HCT116 (cell line): ENCODE results near the gene ALCAM.
"Not testable (repeated sequence)": the region's sequence is repeated elsewhere in the genome, so short reads cannot be mapped to it uniquely, and the experiment has no call there.

ENCODE experiments used
- ATF3 ChIP-seq: IDR thresholded peaks from 2 replicates; pipeline ENCODE4 v1.6.1; 2012
- CTCF ChIP-seq, 3 experiments: fragments of 200-600 bp in 1 of 3; sonication (generic) in 1 of 3; IDR thresholded peaks in 2 of 3; conservative IDR thresholded peaks in 1 of 3; 2 replicates each; pipeline ENCODE4 v1.5.1; 2012 to 2017; ENCODE audit warnings: low read depth in 2 of 3, low read length in 2 of 3, antibody characterized with exemption in 1 of 3, borderline replicate concordance in 1 of 3, control low read depth in 1 of 3, mild to moderate bottlenecking in 1 of 3, mixed read lengths in 1 of 3, mixed run types in 1 of 3, moderate library complexity in 1 of 3; ENCODE audit not compliant: insufficient read depth in 1 of 3
- ELF1 ChIP-seq: IDR thresholded peaks from 2 replicates; pipeline ENCODE4 v1.6.1; 2012; ENCODE audit warnings: low read depth, borderline replicate concordance
- EZH2 ChIP-seq: fragments of 200-600 bp; sonication (generic); IDR thresholded peaks from 2 replicates; pipeline ENCODE4 v1.6.1; 2017; ENCODE audit warnings: antibody characterized with exemption, mixed run types
- POLR2A ChIP-seq: IDR thresholded peaks from 2 replicates; pipeline ENCODE4 v1.7.0; 2011; ENCODE audit warnings: borderline replicate concordance; ENCODE audit not compliant: insufficient read depth, insufficient read length; ENCODE audit errors: extremely low read depth
- YY1 ChIP-seq: IDR thresholded peaks from 2 replicates; pipeline ENCODE4 v1.6.1; 2011; ENCODE audit warnings: low read length, low read depth, moderate library complexity, mild to moderate bottlenecking; ENCODE audit not compliant: insufficient replicate concordance; ENCODE audit errors: extremely low read depth

GRCh38 chr3:105392598-105392997 lies 25.9 kb downstream of the ALCAM start:
- TF ChIP-seq CTCF (IDR thresholded peaks at IDR 0.05 in 2 of 3, conservative IDR thresholded peaks at IDR 0.05 in 1 of 3; ENCODE audit: borderline replicate concordance in 1 of 3, insufficient read depth in 1 of 3, low read depth in 2 of 3, low read length in 2 of 3); ELF1; ATF3; YY1; EZH2; POLR2A: not testable (repeated sequence)
